ENCODE data around the gene SMG7. TPM values are rescaled to one million over a fixed set of nuclear protein-coding genes. Genes with fewer than 3 reads are reported as not detected.

SMG7 gene
- total RNA-seq, 1 experiment from 2014 or later: 54.1 TPM

DNA sequence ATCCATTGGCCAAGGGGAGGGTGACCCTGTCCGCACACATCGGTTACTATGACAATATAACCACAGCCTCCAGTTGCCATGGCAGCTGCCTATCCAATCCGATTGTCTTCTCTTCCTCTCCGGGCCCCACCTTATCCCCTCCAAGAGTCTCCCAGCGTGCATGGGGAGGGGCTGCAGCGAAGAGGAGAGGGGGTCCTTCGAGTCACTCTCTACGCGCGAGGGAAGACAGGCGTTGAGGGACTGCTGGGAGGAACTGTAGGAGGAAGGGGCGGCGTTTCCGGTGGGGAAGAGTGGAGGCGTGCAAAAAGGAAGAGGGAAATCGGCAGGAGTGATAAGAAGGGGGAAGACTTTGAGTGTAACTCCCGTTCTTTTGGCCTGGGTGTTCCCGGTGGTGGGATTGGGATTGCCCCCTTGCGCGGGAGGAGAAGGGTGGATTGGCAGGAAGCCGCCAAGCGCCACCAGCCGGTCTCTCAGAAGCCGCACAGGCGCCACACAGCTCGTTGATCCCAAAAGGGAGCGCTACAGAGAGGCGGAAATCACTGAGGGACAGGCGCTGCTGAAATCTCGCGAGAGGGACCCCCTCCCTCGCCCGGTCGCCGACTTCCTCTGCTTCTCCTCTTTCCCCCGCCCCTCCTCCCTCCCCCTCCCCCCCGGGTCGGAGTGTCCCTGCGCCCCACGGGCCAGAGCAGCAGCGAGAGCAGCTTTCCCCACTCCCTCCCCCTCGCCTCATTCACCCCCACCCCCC, 384 bp upstream of the SMG7 start:
- POLR2A ChIA-PET: no interaction called here
- TF ChIP-seq FOSL1 (IDR thresholded peaks at IDR 0.05; ENCODE audit: low read depth) (no peak), JUND (IDR thresholded peaks at IDR 0.05) (no peak), EZH2 (IDR thresholded peaks at IDR 0.05) (no peak), YY1 (IDR thresholded peaks at IDR 0.05; ENCODE audit: extremely low read depth, insufficient replicate concordance, low read depth, low read length) (peak; percentile 46), CBX3 (IDR thresholded peaks at IDR 0.05; ENCODE audit: low read depth) (peak; percentile 79; the same call in 1 of the 2 replicates), TCF7L2 (IDR thresholded peaks at IDR 0.05; ENCODE audit: borderline replicate concordance, extremely low read depth, insufficient read depth, insufficient read length) (peak; percentile 41), SIN3A (IDR thresholded peaks at IDR 0.05; ENCODE audit: low read depth) (no peak), ZNF274 (IDR thresholded peaks at IDR 0.05; ENCODE audit: low read depth, low read length) (no peak), EGR1 (IDR thresholded peaks at IDR 0.05; ENCODE audit: low read depth) (peak; percentile 42; the same call in 1 of the 2 replicates), ELF1 (IDR thresholded peaks at IDR 0.05; ENCODE audit: borderline replicate concordance, low read depth) (peak; percentile 94), SRF (IDR thresholded peaks at IDR 0.05; ENCODE audit: low read depth) (peak; percentile 33; the same call in 1 of the 2 replicates), POLR2AphosphoS5 (IDR thresholded peaks at IDR 0.05; ENCODE audit: low read depth, low read length) (no peak; the same call in none of the 2 replicates), ZFX (IDR thresholded peaks at IDR 0.05) (no peak), EZH2phosphoT487 (IDR thresholded peaks at IDR 0.05; ENCODE audit: borderline replicate concordance) (no peak), RAD21 (IDR thresholded peaks at IDR 0.05; ENCODE audit: low read depth) (no peak), POLR2A (IDR thresholded peaks at IDR 0.05; ENCODE audit: borderline replicate concordance, extremely low read depth, insufficient read depth, insufficient read length) (no peak)
- TF ChIP-seq, protein P1, sequence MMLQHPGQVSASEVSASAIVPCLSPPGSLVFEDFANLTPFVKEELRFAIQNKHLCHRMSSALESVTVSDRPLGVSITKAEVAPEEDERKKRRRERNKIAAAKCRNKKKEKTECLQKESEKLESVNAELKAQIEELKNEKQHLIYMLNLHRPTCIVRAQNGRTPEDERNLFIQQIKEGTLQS (IDR thresholded peaks at IDR 0.05): no peak
- TF ChIP-seq, protein P2, sequence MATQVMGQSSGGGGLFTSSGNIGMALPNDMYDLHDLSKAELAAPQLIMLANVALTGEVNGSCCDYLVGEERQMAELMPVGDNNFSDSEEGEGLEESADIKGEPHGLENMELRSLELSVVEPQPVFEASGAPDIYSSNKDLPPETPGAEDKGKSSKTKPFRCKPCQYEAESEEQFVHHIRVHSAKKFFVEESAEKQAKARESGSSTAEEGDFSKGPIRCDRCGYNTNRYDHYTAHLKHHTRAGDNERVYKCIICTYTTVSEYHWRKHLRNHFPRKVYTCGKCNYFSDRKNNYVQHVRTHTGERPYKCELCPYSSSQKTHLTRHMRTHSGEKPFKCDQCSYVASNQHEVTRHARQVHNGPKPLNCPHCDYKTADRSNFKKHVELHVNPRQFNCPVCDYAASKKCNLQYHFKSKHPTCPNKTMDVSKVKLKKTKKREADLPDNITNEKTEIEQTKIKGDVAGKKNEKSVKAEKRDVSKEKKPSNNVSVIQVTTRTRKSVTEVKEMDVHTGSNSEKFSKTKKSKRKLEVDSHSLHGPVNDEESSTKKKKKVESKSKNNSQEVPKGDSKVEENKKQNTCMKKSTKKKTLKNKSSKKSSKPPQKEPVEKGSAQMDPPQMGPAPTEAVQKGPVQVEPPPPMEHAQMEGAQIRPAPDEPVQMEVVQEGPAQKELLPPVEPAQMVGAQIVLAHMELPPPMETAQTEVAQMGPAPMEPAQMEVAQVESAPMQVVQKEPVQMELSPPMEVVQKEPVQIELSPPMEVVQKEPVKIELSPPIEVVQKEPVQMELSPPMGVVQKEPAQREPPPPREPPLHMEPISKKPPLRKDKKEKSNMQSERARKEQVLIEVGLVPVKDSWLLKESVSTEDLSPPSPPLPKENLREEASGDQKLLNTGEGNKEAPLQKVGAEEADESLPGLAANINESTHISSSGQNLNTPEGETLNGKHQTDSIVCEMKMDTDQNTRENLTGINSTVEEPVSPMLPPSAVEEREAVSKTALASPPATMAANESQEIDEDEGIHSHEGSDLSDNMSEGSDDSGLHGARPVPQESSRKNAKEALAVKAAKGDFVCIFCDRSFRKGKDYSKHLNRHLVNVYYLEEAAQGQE (IDR thresholded peaks at IDR 0.05; ENCODE audit: low read depth): no peak
- TF ChIP-seq, protein P3, sequence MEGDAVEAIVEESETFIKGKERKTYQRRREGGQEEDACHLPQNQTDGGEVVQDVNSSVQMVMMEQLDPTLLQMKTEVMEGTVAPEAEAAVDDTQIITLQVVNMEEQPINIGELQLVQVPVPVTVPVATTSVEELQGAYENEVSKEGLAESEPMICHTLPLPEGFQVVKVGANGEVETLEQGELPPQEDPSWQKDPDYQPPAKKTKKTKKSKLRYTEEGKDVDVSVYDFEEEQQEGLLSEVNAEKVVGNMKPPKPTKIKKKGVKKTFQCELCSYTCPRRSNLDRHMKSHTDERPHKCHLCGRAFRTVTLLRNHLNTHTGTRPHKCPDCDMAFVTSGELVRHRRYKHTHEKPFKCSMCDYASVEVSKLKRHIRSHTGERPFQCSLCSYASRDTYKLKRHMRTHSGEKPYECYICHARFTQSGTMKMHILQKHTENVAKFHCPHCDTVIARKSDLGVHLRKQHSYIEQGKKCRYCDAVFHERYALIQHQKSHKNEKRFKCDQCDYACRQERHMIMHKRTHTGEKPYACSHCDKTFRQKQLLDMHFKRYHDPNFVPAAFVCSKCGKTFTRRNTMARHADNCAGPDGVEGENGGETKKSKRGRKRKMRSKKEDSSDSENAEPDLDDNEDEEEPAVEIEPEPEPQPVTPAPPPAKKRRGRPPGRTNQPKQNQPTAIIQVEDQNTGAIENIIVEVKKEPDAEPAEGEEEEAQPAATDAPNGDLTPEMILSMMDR (IDR thresholded peaks at IDR 0.05 in 2 of 3, conservative IDR thresholded peaks at IDR 0.05 in 1 of 3; ENCODE audit: borderline replicate concordance in 1 of 3, insufficient read depth in 1 of 3, low read depth in 2 of 3, low read length in 2 of 3): no peak
- TF ChIP-seq, protein P4, sequence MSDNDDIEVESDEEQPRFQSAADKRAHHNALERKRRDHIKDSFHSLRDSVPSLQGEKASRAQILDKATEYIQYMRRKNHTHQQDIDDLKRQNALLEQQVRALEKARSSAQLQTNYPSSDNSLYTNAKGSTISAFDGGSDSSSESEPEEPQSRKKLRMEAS (IDR thresholded peaks at IDR 0.05): peak; percentile 60

More for the DNA sequence above, 384 bp upstream of the SMG7 start:
- Histone ChIP-seq H3K36me3 (ENCODE audit: control insufficient read depth in 1 of 2, insufficient read depth in 2 of 2, low read length in 2 of 2) (no peaks in the 10 kb centered on the region), H4K20me1 (ENCODE audit: insufficient read depth) (no peaks in the 10 kb centered on the region), H3K9ac (ENCODE audit: low read length) (peak overlapping the region; percentile 97), H3K4me1 (ENCODE audit: control insufficient read depth in 1 of 2, insufficient read depth in 2 of 2, low read length in 2 of 2) (peaks cover 5 to 37% of the 10 kb centered on the region in 2 experiments; a peak in 3 of 4 replicates), H3K9me3 (ENCODE audit: control insufficient read depth in 1 of 2, insufficient read depth in 1 of 2, low read depth in 1 of 2, low read length in 2 of 2) (no peaks in the 10 kb centered on the region), H3K27ac (ENCODE audit: low read depth, low read length) (peak overlapping the region; percentile 93), H3K27me3 (ENCODE audit: insufficient read depth, low read length) (no peaks in the 10 kb centered on the region), H3K79me2 (ENCODE audit: insufficient read depth, low read length) (peaks cover 46% of the 10 kb centered on the region), H3K4me3 (replicated peaks in 1 of 2; ENCODE audit: low read depth in 1 of 2, low read length in 2 of 2) (peak overlapping the region; percentile 91 to 95), H3K4me2 (ENCODE audit: low read length) (peak overlapping the region; percentile 84), H2AFZ (ENCODE audit: low read depth, low read length, poor library complexity, severe bottlenecking) (no peak overlapping the region), H3K9me2 (ENCODE audit: insufficient read depth) (no peaks in the 10 kb centered on the region)
- DNase-seq (ENCODE audit: low read depth, low spot score) (peak; percentile 95), ATAC-seq (peak; percentile 75)
- BruUV-seq (replicated peaks): no TSS peak
- CTCF ChIA-PET: no interaction called here
- RAD21 ChIA-PET (ENCODE audit: low non-redundant PET in 1 of 2, low total read pairs in 2 of 2, uncharacterized antibody in 2 of 2, unreplicated experiment in 2 of 2): interaction anchor here in 1 of 2 experiments (0.6 kb wide), 1 partner anchor 22 kb away, joined by 4 read pairs; no protein-coding TSS in a partner anchor
- intact Hi-C loops (cut with micrococcal nuclease): loop anchor here (5.0 kb wide), 2 partner anchors 165 to 510 kb away; partner anchors contain the start of gene ARPC5
